GM18861 (cell line): ENCODE results near the gene PPP2R3A.
A peak's percentile ranks its signal among the peaks of the same experiment; 100 is the strongest.
"Not testable (repeated sequence)": the region's sequence is repeated elsewhere in the genome, so short reads cannot be mapped to it uniquely, and the experiment has no call there.

Experiments used
- ATAC-seq: cut with Tn5 transposase; IDR thresholded peaks from one replicate; pipeline ENCODE4 v1.9.1; 2021; ENCODE audit not compliant: unreplicated experiment

Gene PPP2R3A

GRCh38 chr3:136083641-136084382, 118.3 kb downstream of the PPP2R3A start:
- not testable (repeated sequence) for ATAC-seq

- ATAC-seq: not testable (repeated sequence)
Observed at GRCh38 chr3:136085067-136085466, 119.5 kb downstream of the PPP2R3A start.

GRCh38 chr3:136093771-136094170, 128.2 kb downstream of the PPP2R3A start:
- ATAC-seq: no peak

- ATAC-seq: no peak
Observed at GRCh38 chr3:136105044-136105443, 139.5 kb downstream of the PPP2R3A start.

- no peak for ATAC-seq
Observed at GRCh38 chr3:136106101-136106500, 140.6 kb downstream of the PPP2R3A start.

- ATAC-seq: peak; percentile 98
Observed at GRCh38 chr3:136109499-136109898, 144.0 kb downstream of the PPP2R3A start.

GRCh38 chr3:136110481-136110880, 145.0 kb downstream of the PPP2R3A start:
- no peak for ATAC-seq

- ATAC-seq: no peak
Observed at GRCh38 chr3:136114421-136114820, 148.9 kb downstream of the PPP2R3A start.

- ATAC-seq: not testable (repeated sequence)
Observed at GRCh38 chr3:136119332-136119731, 153.8 kb downstream of the PPP2R3A start.

GRCh38 chr3:136119783-136120182, 154.3 kb downstream of the PPP2R3A start:
- not testable (repeated sequence) for ATAC-seq

- peak; percentile 73 for ATAC-seq
Observed at GRCh38 chr3:136120373-136121348, 155.1 kb downstream of the PPP2R3A start.

- ATAC-seq: no peak
Observed at GRCh38 chr3:136122006-136122405, 156.5 kb downstream of the PPP2R3A start.

GRCh38 chr3:136131647-136132046, 166.1 kb downstream of the PPP2R3A start:
- not testable (repeated sequence) for ATAC-seq

- ATAC-seq: no peak
Observed at GRCh38 chr3:136134091-136134490, 168.6 kb downstream of the PPP2R3A start.

- ATAC-seq: no peak
Observed at GRCh38 chr3:136135039-136135802, 169.7 kb downstream of the PPP2R3A start.

- no peak for ATAC-seq
Observed at GRCh38 chr3:136136454-136136853, 170.9 kb downstream of the PPP2R3A start.

- no peak for ATAC-seq
Observed at GRCh38 chr3:136141291-136141785, 175.8 kb downstream of the PPP2R3A start.

GRCh38 chr3:136141891-136142290, 176.4 kb downstream of the PPP2R3A start:
- ATAC-seq: no peak

GRCh38 chr3:136142592-136142991, 177.1 kb downstream of the PPP2R3A start:
- ATAC-seq: no peak

GRCh38 chr3:136144397-136144796, 178.9 kb downstream of the PPP2R3A start:
- ATAC-seq: not testable (repeated sequence)
